NCI-H446 (cell line): ENCODE data around the gene KANK2.

ENCODE experiments used
- DNase-seq, 2 experiments: peaks; one replicate each; lab custom pipeline; 2025; lab: John Stamatoyannopoulos, UW

KANK2 gene

GRCh38 chr19:11225815-11226214 is 28.5 kb upstream of the KANK2 start:
- no peak for DNase-seq

- DNase-seq: no peak
Observed at GRCh38 chr19:11225172-11225571, 27.8 kb upstream of the KANK2 start.

- DNase-seq: no peak
Observed at GRCh38 chr19:11224429-11224828, 27.1 kb upstream of the KANK2 start.

GRCh38 chr19:11223200-11223599 is 25.9 kb upstream of the KANK2 start:
- no peak for DNase-seq

- no peak for DNase-seq
Observed at GRCh38 chr19:11221082-11221598, 23.8 kb upstream of the KANK2 start.

DNA sequence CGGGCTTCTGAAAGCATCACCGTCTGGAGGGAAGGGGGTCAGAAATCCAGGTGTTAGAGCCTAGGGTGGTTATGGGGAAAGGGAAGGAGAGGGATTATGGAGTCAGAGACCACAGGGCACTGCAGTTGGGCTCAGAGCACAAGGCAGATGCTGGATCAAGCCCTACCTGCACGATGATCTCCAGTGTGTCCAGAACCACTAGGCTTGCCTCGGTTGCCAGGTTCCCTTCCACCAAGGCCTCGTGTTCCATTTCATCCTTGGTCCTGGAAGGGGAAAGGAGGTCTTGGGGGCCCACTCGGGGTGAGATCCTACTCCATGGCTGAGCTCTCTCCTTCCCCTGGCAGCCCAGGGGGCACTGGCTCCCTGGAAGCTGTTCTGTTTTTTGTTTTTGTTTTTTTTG is 17.0 kb upstream of the KANK2 start:
- no peak for DNase-seq

DNA sequence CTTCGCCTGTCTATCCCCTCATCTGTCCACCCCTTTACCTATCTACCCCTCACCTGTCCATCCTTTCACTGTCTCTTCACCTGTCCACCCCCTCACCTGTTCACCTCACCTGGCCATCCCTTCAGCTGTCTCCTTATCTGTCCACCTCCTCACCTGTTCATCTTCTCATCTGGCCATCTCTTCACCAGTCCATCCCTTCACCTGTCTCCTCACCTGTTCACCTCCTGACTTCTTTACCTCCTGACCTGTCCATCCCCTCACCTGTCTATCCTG is 13.2 kb upstream of the KANK2 start:
- DNase-seq: no peak

DNA sequence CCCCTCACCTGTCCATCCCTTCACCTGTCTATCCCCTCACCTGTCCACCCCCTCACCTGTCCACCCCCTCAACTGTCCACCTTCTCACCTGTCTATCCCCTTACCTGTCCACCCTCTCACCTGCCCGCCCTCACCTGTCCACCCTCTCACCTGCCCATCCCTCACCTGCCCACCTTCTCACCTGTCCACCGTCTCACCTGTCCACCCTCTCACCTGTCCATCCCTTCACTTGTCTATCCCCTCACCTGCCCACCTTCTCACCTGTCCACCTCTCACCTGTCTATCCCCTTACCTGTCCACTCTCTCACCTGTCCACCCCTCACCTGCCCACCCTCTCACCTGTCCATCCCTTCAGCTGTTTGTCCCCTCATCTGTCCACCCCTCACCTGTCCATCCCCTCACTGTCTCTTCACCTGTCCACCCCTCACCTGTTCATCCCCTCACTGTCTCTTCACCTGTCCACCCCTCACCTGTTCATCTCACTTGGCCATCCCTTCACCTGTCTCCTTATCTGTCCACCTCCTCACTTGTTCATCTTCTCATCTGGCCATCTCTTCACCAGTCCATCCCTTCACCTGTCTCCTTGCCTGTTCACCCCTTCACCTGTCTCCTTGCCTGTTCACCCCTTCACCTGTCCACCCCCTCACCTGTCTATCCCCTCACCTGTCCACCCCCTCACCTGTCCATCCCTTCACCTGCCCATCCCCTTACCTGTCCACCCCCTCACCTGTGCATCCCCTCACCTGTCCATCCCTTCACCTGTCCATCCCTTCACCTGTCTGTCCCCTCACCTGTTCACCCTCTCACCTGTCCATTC is 12.7 kb upstream of the KANK2 start:
- DNase-seq: no peak

GRCh38 chr19:11208561-11209471 is 11.5 kb upstream of the KANK2 start:
- peak in 1 of 2 experiments; percentile 60 for DNase-seq

DNA sequence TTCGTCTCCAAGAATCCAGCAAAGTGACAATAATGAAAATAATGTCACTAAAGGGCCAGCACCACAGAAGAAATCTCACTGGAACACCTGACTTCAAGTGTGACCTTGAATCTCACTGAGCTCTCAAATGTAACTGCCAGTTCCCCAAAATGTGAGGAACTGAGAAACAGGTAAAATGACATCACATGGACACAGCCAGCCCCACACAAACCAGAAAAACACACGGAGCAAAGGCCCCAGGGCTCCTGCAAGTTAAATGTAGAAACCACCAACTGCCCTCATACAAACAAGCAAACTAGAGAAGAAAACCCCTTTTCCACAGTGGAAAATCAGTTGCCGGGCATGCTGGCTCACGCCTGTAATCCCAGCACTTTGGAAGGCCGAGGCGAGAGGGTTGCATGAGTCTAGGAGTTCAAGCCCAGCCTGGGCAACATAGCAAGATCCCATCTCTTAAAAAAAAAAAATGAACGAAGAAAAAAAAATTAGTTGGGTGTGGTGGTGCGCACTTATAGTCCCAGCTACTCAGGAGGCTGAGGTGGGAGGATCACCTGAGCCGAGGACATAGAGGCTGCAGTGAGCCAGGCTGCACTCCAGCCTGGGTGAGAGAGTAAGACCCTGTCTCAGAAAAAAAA is 8.7 kb upstream of the KANK2 start:
- no peak for DNase-seq

- DNase-seq: peak in 1 of 2 experiments; percentile 54
Observed at GRCh38 chr19:11204943-11205349, 7.6 kb upstream of the KANK2 start.

- no peak for DNase-seq
Observed at GRCh38 chr19:11204076-11204602, 6.8 kb upstream of the KANK2 start.

DNA sequence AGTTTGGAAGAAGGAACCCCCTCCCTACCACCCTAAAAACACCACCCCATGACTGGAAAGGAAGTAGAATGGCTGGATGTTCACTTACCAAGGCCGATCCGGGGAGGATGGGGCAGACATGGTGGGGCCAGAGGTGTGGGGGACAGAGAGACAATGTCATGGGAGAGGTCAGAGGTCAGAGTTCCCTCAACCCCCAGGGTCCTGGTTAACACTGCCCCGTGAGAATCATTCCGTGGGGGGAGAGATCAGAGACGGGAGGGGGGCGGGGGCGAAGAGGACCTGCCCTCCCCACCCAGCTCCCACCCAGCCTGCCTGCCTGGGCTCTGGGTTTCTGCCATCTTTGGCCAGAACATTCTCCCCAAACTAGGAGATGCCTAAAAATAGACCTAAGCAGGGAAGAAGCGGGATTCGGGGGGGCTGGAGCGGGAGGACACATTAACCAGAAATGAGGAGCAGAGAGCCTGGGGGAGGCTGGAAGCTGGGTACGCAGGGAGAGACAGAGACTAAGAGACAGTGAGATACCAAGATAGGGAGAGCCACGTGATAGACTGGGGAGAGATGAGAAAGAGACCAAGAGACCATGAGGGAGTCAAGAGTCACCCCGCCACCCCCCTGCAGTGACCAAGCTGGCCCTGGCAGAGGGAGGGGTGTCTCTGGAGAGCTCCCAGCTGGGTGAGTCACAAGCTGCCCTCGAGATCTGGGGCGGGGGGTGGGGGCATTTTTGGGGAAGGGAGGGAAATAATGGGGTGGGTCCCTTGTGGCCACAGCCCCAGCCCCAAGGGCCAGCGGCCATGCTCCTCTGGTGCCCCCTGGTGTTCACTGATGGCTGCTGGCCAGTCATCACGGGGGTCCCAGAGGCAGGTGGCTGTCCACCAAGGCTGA is 6.1 kb upstream of the KANK2 start:
- peak in 1 of 2 experiments; percentile 53 for DNase-seq

DNA sequence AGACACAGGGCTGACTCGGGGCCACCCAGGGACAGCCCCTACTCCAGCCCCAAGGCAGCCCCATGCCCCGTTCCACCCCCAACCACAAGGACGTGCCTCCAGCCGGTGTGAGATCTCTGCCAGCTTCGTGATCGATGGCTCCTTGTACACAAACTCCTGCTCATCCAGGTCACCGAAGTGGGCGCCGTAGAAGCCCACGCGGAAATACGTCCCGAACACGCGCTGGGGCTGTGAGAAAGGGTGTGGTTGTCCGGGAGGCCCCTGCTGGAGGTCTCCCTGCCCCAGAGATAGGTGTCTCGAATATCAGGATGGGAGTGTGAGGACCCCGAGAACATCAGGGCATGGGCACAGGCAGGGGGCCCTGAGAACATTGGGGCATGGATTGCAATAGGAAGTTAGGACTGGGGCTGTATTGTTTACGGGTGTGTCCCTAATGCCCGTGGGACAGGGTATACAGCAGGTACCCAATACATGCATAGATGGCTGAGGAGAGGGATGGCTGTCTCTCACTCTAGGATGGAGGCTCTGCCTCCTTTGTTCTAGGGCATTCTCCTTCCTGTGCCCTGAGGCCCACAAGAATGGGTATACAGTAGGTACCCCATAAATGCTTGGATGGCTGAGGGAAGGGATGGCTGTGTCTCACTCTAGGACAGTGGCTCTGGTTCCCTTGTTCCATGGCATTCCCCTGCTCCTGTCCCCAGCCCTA is 5.3 kb upstream of the KANK2 start:
- no peak for DNase-seq

DNA sequence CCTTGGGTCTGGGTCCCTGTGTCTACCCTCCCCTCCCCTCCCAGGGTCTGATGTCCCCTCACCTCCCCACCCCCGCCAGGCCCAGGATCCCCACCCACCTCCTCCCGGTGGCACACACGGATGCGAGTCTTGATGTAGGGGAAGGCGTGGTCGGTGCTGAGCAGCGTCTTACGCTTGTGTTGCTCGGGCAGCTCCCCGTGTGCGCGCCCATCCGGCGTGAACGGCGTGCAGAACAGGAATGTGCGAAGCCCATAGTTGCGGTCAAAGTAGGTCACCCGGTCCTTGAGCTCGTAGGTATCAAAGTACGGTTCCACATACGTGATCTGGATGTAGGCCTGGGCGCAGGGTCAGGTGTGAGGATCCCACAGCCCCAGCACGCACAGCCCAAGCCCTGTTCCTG is 4.4 kb upstream of the KANK2 start:
- no peak for DNase-seq

DNA sequence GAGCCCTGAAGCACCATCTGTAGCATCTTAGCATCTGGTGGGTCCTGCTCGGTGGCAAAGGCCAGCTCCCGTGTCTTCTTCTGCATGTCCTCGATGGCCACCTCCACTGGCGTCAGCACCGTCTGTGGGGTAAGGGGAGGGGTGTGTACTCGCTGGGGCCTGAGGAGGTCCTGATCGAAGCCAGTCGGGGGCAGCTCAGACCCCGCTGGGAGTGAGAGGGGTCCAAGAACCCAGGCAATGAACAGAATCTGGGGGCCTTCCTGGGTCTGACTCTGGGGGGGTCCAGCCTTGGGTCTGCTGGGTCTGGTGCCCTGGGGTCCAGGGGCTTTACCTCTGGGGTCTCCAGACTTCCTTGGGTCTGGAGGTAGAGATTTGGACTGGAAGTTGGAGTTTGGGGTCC is 3.6 kb upstream of the KANK2 start:
- DNase-seq: no peak

DNA sequence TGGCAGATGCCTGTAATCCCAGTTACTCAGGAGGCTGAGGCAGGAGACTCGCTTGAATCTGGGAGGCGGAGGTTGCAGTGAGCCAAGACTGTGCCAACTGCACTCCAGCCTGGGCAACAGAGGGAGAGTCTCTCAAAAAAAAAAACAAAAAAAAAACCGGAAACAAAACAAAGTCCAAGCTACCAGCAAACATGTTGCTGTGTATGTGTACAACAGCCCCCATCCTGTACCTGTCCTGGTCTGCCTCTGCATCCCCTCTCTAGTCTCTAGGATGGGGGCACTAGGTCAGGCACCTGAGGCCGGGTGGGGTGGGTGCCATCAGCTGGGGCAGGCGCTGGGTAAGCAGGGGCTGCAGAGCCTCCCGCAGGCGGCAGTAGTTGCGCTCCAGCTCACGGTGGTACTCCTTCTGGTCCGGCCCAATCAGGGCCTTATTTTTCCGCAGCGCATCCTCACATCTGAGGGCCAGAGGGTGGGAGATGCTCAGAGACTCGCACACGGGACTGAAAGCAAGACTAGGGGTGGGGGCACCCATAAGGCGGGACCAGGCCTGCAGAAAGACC is 2.8 kb upstream of the KANK2 start:
- no peak for DNase-seq

DNA sequence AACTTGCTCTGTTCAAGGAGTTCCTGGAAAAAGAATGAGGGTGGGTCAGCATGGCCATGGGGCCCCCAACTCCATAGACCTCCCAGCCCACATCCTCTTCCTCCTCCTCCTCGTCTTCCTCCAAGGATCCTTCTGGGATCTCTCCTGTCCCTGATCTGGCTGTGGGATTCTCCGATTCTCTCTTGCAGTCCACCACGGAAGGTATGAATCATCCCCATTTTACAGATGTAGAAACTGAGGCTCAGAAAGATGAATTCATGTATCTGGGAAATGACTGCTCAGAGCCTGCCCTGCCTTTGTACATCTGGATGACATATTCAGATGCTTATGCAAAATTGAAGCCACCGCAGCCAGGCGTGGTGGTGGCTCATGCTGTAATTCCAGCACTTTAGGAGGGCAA is 2.2 kb upstream of the KANK2 start:
- DNase-seq: no peak

DNA sequence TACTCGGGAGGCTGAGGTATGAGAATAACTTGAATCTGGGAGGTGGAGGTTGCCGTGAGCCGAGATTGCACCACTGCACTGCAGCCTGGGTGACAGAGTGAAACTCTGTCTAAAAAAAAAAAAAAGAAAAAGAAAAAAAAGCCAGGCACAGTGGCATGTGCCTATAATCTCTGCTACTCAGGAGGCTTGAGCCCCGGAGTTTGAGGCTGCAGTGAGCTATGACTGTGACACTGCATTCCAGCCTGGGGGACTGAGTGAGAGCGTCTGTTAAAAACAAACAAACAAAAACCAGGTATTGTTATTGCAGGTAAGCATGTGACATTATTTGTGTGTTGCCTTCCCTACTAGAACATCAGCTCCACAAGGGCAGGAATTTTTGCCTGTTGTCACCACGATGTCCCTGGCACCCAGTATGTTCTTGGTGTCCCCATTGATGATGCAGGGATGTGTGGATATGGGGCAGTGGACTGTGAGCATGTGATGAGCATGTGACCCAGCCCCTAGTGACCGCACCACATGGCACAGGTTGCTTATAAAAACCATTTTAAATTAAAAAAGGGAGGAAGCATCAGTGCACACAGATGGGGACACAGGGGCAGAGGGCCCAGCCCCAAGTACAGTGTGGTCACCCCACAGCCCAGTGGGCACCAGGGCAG is 1.6 kb upstream of the KANK2 start:
- DNase-seq: no peak

DNA sequence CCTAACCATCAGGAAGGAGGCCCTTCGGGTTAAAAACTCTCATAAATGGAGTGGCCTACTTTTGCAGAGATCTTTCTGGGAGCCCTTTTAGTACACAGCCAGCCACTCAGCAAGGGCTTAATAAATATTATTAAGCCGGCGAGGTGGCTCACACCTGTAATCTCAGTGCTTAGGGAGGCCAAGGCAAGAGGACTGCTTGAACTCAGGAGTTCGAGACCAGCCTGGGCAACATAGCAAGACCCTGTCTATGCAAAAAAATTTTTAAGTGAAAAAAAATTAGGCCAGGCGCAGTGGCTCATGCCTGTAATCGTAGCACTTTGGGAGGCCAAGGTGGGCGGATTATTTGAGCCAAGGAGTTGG is 810 bp upstream of the KANK2 start:
- no peak for DNase-seq
